H1 (cell line): ENCODE measurements around the gene NR1D2. TPM values are rescaled to one million over a fixed set of nuclear protein-coding genes. Genes with fewer than 3 reads are reported as not detected.

Experiments used
- CTCF ChIA-PET: fragments of 300-600 bp; sonication (Branson Sonifier 250); formaldehyde crosslinking; loops from one replicate; lab custom pipeline; 2021; ENCODE audit not compliant: partially characterized antibody; lab: Charles Lee
- POLR2A ChIA-PET: fragments of 300-600 bp; sonication (Branson Sonifier 250); formaldehyde crosslinking; loops from one replicate; lab custom pipeline; 2021; ENCODE audit warnings: inconsistent platforms; ENCODE audit not compliant: partially characterized antibody; lab: Charles Lee
- DNase-seq, 2 experiments: peaks; one replicate each; pipeline versions ENCODE4 v3.0.0 to v3.0.0-alpha.2; 2010 to 2022; ENCODE audit warnings: low spot score in 2 of 2, low read depth in 1 of 2, mixed read lengths in 1 of 2
- FAIRE-seq: peaks from 2 replicates; lab custom pipeline; 2011; peaks lifted over from hg19 to GRCh38; lab: Jason Lieb, UNC
- H2AFZ ChIP-seq: 2 replicates; pipeline ENCODE4 v1.8.1; 2012; ENCODE audit warnings: low read length, inconsistent platforms
- H2AK5ac ChIP-seq: 2 replicates; pipeline ENCODE4 v1.6.1; 2013; ENCODE audit warnings: low read depth, low read length
- H2BK120ac ChIP-seq: replicated peaks from 2 replicates; pipeline ENCODE3; 2013; ENCODE audit warnings: low read depth, low read length, inconsistent platforms
- H2BK12ac ChIP-seq: 2 replicates; pipeline ENCODE4 v1.6.1; 2013; ENCODE audit warnings: low read depth, low read length
- H2BK15ac ChIP-seq: 2 replicates; pipeline ENCODE4 v1.6.1; 2013; ENCODE audit warnings: low read length
- H2BK20ac ChIP-seq: 2 replicates; pipeline ENCODE4 v1.6.1; 2013; ENCODE audit warnings: low read length
- H2BK5ac ChIP-seq: 2 replicates; pipeline ENCODE4 v1.6.1; 2013; ENCODE audit warnings: low read depth, low read length
- H3K14ac ChIP-seq: 2 replicates; pipeline ENCODE4 v1.6.1; 2013; ENCODE audit warnings: inconsistent platforms; ENCODE audit not compliant: insufficient read length
- H3K18ac ChIP-seq: 2 replicates; pipeline ENCODE4 v1.6.1; 2013; ENCODE audit warnings: low read length; ENCODE audit errors: extremely low read depth
- H3K23ac ChIP-seq: 2 replicates; pipeline ENCODE4 v1.6.1; 2013; ENCODE audit warnings: inconsistent platforms; ENCODE audit not compliant: insufficient read length
- H3K23me2 ChIP-seq: 2 replicates; pipeline ENCODE4 v1.6.1; 2013; ENCODE audit warnings: low read depth, low read length
- H3K27ac ChIP-seq: 2 replicates; pipeline ENCODE4 v1.6.1; 2011; ENCODE audit warnings: low read depth, low read length, inconsistent platforms
- H3K27me3 ChIP-seq, 4 experiments: replicated peaks in 1 of 4; 1 replicate in 1 of 4; 2 replicates in 3 of 4; pipeline versions ENCODE4 v1.6.1 to v1.8.1; 2011 to 2013; ENCODE audit warnings: low read length in 3 of 4, mild to moderate bottlenecking in 3 of 4, inconsistent platforms in 2 of 4, mixed read lengths in 2 of 4, moderate library complexity in 1 of 4; ENCODE audit not compliant: control insufficient read depth in 3 of 4, insufficient read depth in 3 of 4; ENCODE audit errors: extremely low read depth in 1 of 4
- H3K36me3 ChIP-seq, 4 experiments: 2 replicates each; pipeline versions ENCODE4 v1.6.1 to v1.8.1; 2011 to 2013; ENCODE audit warnings: mild to moderate bottlenecking in 4 of 4, low read length in 3 of 4, moderate library complexity in 2 of 4, control low read depth in 1 of 4, inconsistent platforms in 1 of 4; ENCODE audit not compliant: insufficient read depth in 4 of 4, control insufficient read depth in 2 of 4
- H3K4ac ChIP-seq: replicated peaks from 2 replicates; pipeline ENCODE3; 2013; ENCODE audit warnings: low read length, low read depth, mixed read lengths, inconsistent platforms; ENCODE audit not compliant: insufficient read length
- H3K4me1 ChIP-seq, 4 experiments: replicated peaks in 1 of 4; 1 replicate in 1 of 4; 2 replicates in 3 of 4; pipeline versions ENCODE4 v1.6.1 to v1.8.1; 2011 to 2013; ENCODE audit warnings: low read length in 3 of 4, inconsistent platforms in 2 of 4, mixed read lengths in 1 of 4; ENCODE audit not compliant: insufficient read depth in 4 of 4, control insufficient read depth in 3 of 4
- H3K4me2 ChIP-seq, 2 experiments: 2 replicates each; pipeline versions ENCODE4 v1.6.1 to v1.8.1; 2011 to 2013; ENCODE audit warnings: low read depth in 2 of 2, low read length in 2 of 2, control low read depth in 1 of 2, inconsistent platforms in 1 of 2, mild to moderate bottlenecking in 1 of 2; ENCODE audit not compliant: insufficient read depth in 1 of 2
- H3K4me3 ChIP-seq, 4 experiments: fragments of 200-600, 300-600 bp in 1 of 4; sonication (generic), shearing (Covaris generic), sonication (Bioruptor Twin) in 1 of 4; 2 replicates each; pipeline versions ENCODE4 v1.5.1 to v1.8.1; 2011 to 2016; ENCODE audit warnings: low read length in 4 of 4, low read depth in 3 of 4, control low read depth in 2 of 4, inconsistent platforms in 2 of 4, mild to moderate bottlenecking in 2 of 4, mixed read lengths in 1 of 4, moderate library complexity in 1 of 4; ENCODE audit not compliant: insufficient read depth in 2 of 4; ENCODE audit errors: extremely low read depth in 1 of 4
- H3K56ac ChIP-seq: replicated peaks from 2 replicates; pipeline ENCODE3; 2013; ENCODE audit warnings: low read depth, mild to moderate bottlenecking, mixed read lengths, low read length, inconsistent platforms; ENCODE audit not compliant: insufficient read length
- H3K79me1 ChIP-seq: 2 replicates; pipeline ENCODE4 v1.6.1; 2013; ENCODE audit warnings: low read depth, low read length, control low read depth
- H3K79me2 ChIP-seq, 2 experiments: 2 replicates each; pipeline versions ENCODE4 v1.6.1 to v1.8.1; 2012 to 2013; ENCODE audit warnings: low read length in 2 of 2, mild to moderate bottlenecking in 2 of 2, inconsistent platforms in 1 of 2; ENCODE audit not compliant: insufficient read depth in 2 of 2, control insufficient read depth in 1 of 2
- H3K9ac ChIP-seq, 4 experiments: replicated peaks in 1 of 4; 1 replicate in 1 of 4; 2 replicates in 3 of 4; pipeline versions ENCODE4 v1.6.1 to v1.8.1; 2011 to 2013; ENCODE audit warnings: low read depth in 3 of 4, low read length in 3 of 4, control low read depth in 2 of 4, mild to moderate bottlenecking in 2 of 4, moderate library complexity in 2 of 4, inconsistent platforms in 1 of 4; ENCODE audit errors: extremely low read depth in 1 of 4
- H3K9me3 ChIP-seq, 2 experiments: 2 replicates each; pipeline versions ENCODE4 v1.6.1 to v1.8.1; 2012 to 2013; ENCODE audit warnings: mild to moderate bottlenecking in 2 of 2, moderate library complexity in 2 of 2, control low read depth in 1 of 2, inconsistent platforms in 1 of 2, low read depth in 1 of 2, low read length in 1 of 2, mixed read lengths in 1 of 2; ENCODE audit not compliant: insufficient read depth in 2 of 2
- H4K20me1 ChIP-seq, 2 experiments: replicated peaks in 1 of 2; 2 replicates each; pipeline versions ENCODE3 to v1.8.1; 2011 to 2013; ENCODE audit warnings: inconsistent platforms in 2 of 2, low read length in 2 of 2, mild to moderate bottlenecking in 1 of 2; ENCODE audit not compliant: insufficient read depth in 2 of 2, control insufficient read depth in 1 of 2
- H4K5ac ChIP-seq: 2 replicates; pipeline ENCODE4 v1.6.1; 2013; ENCODE audit warnings: low read length, low read depth, mixed read lengths, inconsistent platforms; ENCODE audit not compliant: insufficient read length
- H4K8ac ChIP-seq: 2 replicates; pipeline ENCODE4 v1.8.0; 2013; ENCODE audit warnings: mild to moderate bottlenecking, moderate library complexity, low read length, inconsistent platforms; ENCODE audit not compliant: insufficient read depth; ENCODE audit errors: extremely low read depth
- H4K91ac ChIP-seq: replicated peaks from 2 replicates; pipeline ENCODE3; 2013; ENCODE audit warnings: low read length, mixed read lengths, inconsistent platforms; ENCODE audit not compliant: insufficient read length
- CEBPB ChIP-seq: IDR thresholded peaks from 2 replicates; pipeline ENCODE4 v1.6.1; 2012; ENCODE audit warnings: low read depth, low read length
- EGR1 ChIP-seq: IDR thresholded peaks from 2 replicates; pipeline ENCODE4 v1.6.1; 2011; ENCODE audit warnings: low read depth, low read length, borderline replicate concordance
- EZH2 ChIP-seq: fragments of 200-600 bp; sonication (generic); IDR thresholded peaks from 2 replicates; pipeline ENCODE4 v1.7.1; 2012; ENCODE audit warnings: low read depth, mild to moderate bottlenecking, moderate library complexity, low read length, inconsistent platforms; ENCODE audit not compliant: severe bottlenecking
- NANOG ChIP-seq: IDR thresholded peaks from 2 replicates; pipeline ENCODE4 v1.6.1; 2011; ENCODE audit warnings: low read length, low read depth, mild to moderate bottlenecking, inconsistent platforms; ENCODE audit not compliant: insufficient read depth, poor library complexity, severe bottlenecking
- RNF2 ChIP-seq: fragments of 200-900, 300-1000 bp; sonication (generic); IDR thresholded peaks from 2 replicates; pipeline ENCODE4 v1.7.1; 2016; ENCODE audit warnings: borderline replicate concordance, low read depth, mild to moderate bottlenecking, antibody characterized with exemption, low read length; ENCODE audit not compliant: poor library complexity, severe bottlenecking; ENCODE audit errors: missing control alignments
- SP1 ChIP-seq: IDR thresholded peaks from 2 replicates; pipeline ENCODE4 v1.6.1; 2011; ENCODE audit warnings: low read depth, low read length
- SRF ChIP-seq: IDR thresholded peaks from 2 replicates; pipeline ENCODE4 v1.6.1; 2011; ENCODE audit warnings: mild to moderate bottlenecking, low read depth, low read length, moderate library complexity
- TBP ChIP-seq: IDR thresholded peaks from 2 replicates; pipeline ENCODE4 v1.6.1; 2011; ENCODE audit warnings: low read depth, low read length, improper control_type of control experiment
- WGBS, 2 experiments: shearing (Covaris generic) in 1 of 2; methylation state at CpG; one replicate each; pipeline versions ENCODE4 v1.1.6 to v1.1.7; 2013 to 2015; ENCODE audit warnings: low lambda C conversion rate in 2 of 2, mixed read lengths in 2 of 2, inconsistent platforms in 1 of 2, low coverage in 1 of 2, missing lambda C conversion rate in 1 of 2; ENCODE audit not compliant: insufficient replicate concordance in 2 of 2, insufficient coverage in 1 of 2, insufficient read length in 1 of 2; ENCODE audit errors: extremely low coverage in 1 of 2, missing lambda C conversion rate in 1 of 2; 5-methylcytosine and 5-hydroxymethylcytosine counted together
- polyA plus RNA-seq, 7 experiments: library from polyadenylated mRNA; depleted of rRNA in 3 of 7; stranded (reverse) in 5 of 7; unstranded in 2 of 7; fragments of >200 nt in 5 of 7; fragments of 200-250 nt in 2 of 7; gene quantifications; 1 replicate in 5 of 7; 2 replicates in 1 of 7; 4 replicates in 1 of 7; pipeline versions ENCODE4 v1.2.1 to v1.2.3, GENCODE V29; 2011 to 2013; ENCODE audit warnings: missing spikeins in 2 of 7, mixed read lengths in 2 of 7
- total RNA-seq: library from RNA; stranded (reverse); fragmentation: NEBNext Ultra II Directional; extraction: Animal tissue kit (Norgen Biotek cat#: 25700); gene quantifications from 2 replicates; pipeline ENCODE4 v1.2.1, GENCODE V29; 2021
- TF ChIP-seq, protein P1 (sequence below): IDR thresholded peaks from 2 replicates; pipeline ENCODE4 v1.6.1; 2012; ENCODE audit warnings: inconsistent platforms
- TF ChIP-seq, protein P2 (sequence below): IDR thresholded peaks from 2 replicates; pipeline ENCODE4 v1.6.1; 2011; ENCODE audit warnings: low read depth, mild to moderate bottlenecking, low read length; ENCODE audit not compliant: insufficient read depth

The NR1D2 gene
- total and polyA plus RNA-seq, 2 of the 8 experiments (the other 6 are each of a cell fraction or from before 2014, with no cell fraction given) = 5.9 to 21.7 TPM

DNA sequence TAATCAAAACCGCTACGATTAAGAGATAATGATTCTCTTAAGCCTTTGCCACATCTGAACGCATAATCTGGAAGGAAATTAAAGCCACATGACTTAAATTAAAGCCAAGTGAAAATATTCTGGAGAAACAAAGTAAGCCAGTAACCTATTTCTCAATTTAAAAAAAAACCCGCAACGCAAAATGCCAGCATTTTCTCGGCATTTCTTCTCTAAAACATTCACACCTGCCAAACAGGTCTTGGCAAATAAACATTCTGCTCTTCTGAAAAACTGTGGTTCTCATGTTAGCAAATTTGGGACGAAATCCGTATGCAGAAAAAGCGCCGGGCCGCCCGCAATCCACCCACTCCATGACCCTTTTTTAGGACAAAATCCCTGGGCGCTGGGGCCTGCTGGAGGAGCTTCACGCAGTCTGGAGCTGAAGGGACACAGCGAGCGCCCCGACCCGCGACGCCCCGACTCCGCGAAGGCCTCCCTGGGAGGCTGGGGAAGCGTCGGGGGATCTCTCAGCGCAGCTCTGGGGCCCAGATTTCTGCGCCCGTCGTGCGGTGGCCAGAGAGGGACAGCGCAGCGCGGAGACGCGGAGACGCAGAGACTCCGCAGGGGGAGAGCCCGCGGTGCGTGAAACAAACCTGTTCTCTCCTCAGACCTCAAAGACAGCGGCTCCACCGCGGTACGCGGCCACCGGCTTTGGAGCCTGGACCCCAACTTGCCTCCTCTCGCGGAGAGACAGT, 28.8 kb upstream of the NR1D2 start:
- 5% methylated on average over 36 of the region's 48 CpGs; no CpG with 5 or more reads in 1 of the 2 experiments for WGBS, 2 experiments
- H4K91ac ChIP-seq = peak overlapping the region; percentile 71
- H3K27me3 ChIP-seq = no peaks in the 10 kb centered on the region; a peak in 1 of 7 replicates
- no peak overlapping the region for H2BK15ac ChIP-seq
- CTCF ChIA-PET = interaction anchor here (0.6 to 3.5 kb wide), 8 partner anchors 11 to 53 kb away, joined by 3 to 21 read pairs (median 4); no protein-coding TSS in a partner anchor
- H3K9ac ChIP-seq = peak overlapping the region; percentile 58 to 99 (median 85)
- no peak overlapping the region for H3K23ac ChIP-seq
- peak overlapping the region; percentile 81 for H4K8ac ChIP-seq
- no peak overlapping the region for H2AK5ac ChIP-seq
- peak overlapping the region; percentile 35; the same call in 1 of the 2 replicates for H3K27ac ChIP-seq
- H3K4me2 ChIP-seq = peak overlapping the region; percentile 67 to 93
- H3K4ac ChIP-seq = no peak overlapping the region
- no peak for FAIRE-seq
- H3K56ac ChIP-seq = peak overlapping the region; percentile 85
- peak overlapping the region; percentile 45; the same call in 1 of the 2 replicates for H2BK5ac ChIP-seq
- H4K20me1 ChIP-seq = peaks cover 9 to 14% of the 10 kb centered on the region in 2 experiments
- no peak overlapping the region for H2BK20ac ChIP-seq
- no peaks in the 10 kb centered on the region for H3K9me3 ChIP-seq
- no peak overlapping the region; the same call in 1 of the 2 replicates for H2AFZ ChIP-seq
- peaks cover 5 to 8% (median 6%) of the 10 kb centered on the region in 4 experiments; a peak in 5 of 7 replicates for H3K4me1 ChIP-seq
- no peaks in the 10 kb centered on the region for H3K79me1 ChIP-seq
- peak overlapping the region; percentile 40 for H2BK120ac ChIP-seq
- H3K14ac ChIP-seq = peak overlapping the region; percentile 88
- H2BK12ac ChIP-seq = no peak overlapping the region
- no peak for DNase-seq
- H3K36me3 ChIP-seq = peaks cover 15 to 35% (median 22%) of the 10 kb centered on the region in 4 experiments
- peak overlapping the region; percentile 86 to 99 (median 92) for H3K4me3 ChIP-seq
- POLR2A ChIA-PET = interaction anchor here (0.6 to 11.5 kb wide), 79 partner anchors 8 to 790 kb away, joined by 3 to 363 read pairs (median 5); partner anchors contain the start of gene NR1D2
- H3K23me2 ChIP-seq = peaks cover 17% of the 10 kb centered on the region
- peak overlapping the region; percentile 57 for H4K5ac ChIP-seq
- peak overlapping the region; percentile 64 for H3K18ac ChIP-seq
- H3K79me2 ChIP-seq = peaks cover 0 to 58% of the 10 kb centered on the region in 2 experiments; a peak in 3 of 4 replicates
- TF ChIP-seq TBP = no peak
- TF ChIP-seq NANOG = no peak
- TF ChIP-seq, protein P1, sequence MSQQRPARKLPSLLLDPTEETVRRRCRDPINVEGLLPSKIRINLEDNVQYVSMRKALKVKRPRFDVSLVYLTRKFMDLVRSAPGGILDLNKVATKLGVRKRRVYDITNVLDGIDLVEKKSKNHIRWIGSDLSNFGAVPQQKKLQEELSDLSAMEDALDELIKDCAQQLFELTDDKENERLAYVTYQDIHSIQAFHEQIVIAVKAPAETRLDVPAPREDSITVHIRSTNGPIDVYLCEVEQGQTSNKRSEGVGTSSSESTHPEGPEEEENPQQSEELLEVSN = no peak
- TF ChIP-seq, protein P2, sequence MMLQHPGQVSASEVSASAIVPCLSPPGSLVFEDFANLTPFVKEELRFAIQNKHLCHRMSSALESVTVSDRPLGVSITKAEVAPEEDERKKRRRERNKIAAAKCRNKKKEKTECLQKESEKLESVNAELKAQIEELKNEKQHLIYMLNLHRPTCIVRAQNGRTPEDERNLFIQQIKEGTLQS = no peak
- no peak for TF ChIP-seq EGR1
- no peak for TF ChIP-seq EZH2
- no peak for TF ChIP-seq SP1
- TF ChIP-seq SRF = no peak
- TF ChIP-seq RNF2 = no peak
- TF ChIP-seq CEBPB = no peak
